Embryonic facial prominence (tissue), 1 donor: Measurements from ENCODE around the gene TTC7B.

Experiments
- DNase-seq: peaks from one replicate; pipeline ENCODE4 v3.0.0-alpha.2; 2016; ENCODE audit errors: extremely low spot score

Gene TTC7B

DNA sequence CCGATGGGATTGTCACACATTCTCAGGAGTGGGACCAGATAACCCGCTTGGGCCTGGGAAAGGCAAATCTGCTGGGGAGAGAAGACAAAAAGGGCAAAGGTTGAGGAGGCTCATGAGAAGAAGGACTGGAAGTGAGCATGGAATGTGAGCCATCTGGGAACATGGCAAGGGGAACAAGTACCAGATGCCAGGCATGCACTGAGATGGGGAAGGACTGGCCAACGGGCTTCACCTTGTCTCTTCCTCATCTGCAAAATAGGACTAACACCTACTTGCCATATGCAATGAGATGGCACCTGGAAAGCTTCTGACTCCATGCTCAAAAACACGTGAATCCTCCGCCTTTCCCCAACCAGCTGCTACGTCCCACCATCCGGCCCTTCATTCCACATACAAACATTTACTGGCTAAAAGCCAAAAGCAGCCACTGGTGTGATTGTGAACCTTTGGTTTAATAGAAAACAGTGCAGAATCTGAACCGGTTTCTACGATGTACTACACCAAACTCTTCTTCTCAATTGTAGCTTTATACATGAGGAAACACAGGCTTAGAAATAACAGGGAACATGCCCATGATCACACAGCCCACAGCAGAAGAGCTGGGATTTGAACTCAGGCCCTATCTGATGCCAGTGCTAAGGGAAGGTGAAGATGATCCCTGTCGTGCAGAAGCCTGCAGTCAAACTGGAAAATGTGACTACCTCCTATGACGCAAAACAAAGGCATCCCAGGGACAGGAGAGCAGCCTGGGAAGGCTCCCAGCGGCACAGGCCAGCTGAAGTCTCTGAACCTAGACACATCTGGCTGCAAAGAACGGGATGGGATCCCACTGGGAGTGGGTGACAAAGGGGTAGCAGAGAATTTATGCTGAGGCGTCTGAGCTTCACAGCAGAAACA lies 112.1 kb downstream of the TTC7B start:
- no peak for DNase-seq

DNA sequence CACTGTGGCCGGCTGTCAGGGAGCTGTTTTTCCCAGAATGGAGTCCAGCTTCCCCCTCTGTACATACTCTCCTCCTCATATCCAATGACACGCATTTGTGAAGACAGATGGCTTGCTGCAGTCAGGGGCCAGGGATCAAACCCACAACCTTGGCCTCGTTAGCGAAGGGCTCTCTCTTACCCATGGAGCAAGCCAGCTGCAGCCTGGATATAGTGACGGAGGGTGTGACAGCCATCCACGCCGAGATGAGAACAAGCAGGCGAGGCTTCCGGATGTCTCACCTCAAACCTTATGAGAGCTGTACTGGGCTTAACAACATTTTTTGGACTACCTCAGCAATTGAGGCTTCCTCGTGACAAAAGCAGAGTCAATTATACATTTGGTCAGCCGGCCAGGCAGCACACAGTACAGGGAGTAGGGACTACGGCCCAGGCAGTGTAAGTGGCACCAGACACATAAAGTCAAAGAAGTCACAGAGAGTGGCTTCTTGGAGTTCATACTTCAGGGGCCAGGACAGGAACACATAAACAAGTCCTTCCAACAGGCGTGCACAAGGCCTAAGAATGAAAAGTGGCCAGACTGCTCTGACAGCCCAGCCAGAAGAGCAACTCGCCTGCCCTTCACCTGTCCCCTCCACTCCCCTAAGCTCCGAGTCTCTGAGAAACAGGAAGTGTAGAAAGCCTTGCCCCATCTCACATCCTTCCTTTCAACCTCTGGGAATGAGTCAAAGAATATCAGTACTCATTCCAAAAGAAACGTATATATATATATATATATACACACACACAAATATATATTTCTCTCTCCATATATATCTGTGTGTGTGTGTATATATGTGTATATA lies 115.1 kb downstream of the TTC7B start:
- DNase-seq, result no peak

DNA sequence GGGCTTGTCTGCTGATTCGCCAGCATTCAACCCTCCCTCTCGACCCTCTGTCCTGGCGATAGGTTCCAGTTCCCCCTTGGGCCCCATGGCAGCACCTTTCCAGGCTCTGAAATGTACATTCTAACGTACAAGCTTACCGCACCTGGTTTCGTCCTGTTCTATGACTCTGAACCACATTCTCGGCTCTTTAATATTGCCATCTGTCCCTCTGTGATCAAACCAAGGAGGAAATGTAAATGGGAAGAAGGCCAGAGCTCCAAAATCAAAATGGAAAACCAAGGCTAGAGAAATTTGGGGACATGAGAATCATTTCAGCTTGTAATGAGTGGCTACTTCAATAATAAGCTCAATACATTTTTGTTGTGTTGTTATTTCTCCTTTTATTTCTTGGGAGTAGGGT lies 117.2 kb downstream of the TTC7B start:
- no peak for DNase-seq

DNA sequence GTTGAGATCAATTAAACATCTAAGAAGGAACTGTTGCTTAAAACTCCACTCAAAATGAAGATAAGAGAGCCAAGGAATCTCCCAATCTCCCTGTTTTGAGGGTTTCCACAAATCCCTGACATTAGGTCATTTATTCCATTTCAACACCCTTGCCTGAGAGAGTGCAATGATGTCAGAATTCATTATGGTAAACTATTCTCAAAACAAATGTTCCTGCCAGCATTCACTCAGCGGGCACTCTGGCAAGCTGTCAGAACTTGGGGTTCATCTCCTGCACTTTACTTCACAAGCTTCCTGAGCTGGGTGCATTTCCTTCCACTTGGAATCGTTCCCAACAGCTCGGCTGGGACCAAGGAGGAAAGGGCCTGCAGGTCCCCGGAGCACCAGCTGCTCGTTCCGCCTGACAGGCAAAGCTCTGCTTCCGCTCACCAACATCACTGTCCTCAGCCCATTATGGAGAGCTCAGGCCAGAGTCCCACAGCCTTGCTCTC lies 117.8 kb downstream of the TTC7B start:
- DNase-seq, result no peak

DNA sequence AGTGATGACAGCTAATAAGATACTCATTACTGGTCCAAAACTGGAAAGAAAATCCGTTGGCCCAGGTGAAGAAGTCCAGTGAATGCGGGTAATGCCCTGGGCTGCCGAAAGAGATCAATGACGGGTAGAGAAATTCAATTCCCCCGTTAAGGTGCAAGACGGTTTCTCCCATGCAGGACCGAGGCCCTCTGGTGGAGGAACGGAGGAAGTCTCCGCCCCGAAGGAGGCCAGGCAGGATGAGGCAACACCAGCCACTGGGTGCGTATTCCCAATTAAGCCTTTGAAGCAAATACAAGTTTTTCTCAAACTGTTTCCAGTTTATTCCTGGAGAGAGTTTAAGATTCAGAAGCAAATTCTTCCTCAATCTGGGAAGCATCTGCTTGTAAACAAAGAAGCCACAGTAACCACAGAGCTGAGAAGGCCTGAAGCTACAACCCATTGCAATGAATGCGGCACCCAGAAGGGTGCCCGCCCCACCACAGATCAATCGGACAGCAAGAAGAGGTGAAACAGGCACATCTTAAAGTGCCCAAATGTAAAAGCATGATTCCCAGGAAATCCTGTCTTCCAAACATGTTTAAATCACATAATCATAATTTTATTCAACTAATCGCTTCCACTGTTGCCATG lies 118.5 kb downstream of the TTC7B start:
- peak; percentile 75 for DNase-seq

DNA sequence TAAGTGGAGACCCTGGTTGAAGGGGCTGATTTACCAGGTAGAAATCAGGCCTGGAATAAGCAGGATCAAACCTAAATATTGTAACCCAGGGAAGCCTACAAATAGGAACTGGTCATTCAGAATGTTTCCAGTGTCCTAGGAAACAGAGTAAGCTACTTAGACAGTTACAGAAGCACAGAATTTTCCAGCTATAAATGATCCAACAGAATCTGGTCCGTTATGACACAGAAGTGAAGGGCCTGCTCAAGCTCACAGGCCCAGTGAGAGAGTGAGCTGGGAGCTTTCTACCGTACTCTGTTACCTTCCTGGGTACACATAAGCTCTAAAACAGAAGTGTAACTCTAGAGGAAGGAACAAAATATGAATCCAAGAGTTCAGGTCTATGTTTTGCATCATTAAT lies 119.1 kb downstream of the TTC7B start:
- DNase-seq, result no peak

DNA sequence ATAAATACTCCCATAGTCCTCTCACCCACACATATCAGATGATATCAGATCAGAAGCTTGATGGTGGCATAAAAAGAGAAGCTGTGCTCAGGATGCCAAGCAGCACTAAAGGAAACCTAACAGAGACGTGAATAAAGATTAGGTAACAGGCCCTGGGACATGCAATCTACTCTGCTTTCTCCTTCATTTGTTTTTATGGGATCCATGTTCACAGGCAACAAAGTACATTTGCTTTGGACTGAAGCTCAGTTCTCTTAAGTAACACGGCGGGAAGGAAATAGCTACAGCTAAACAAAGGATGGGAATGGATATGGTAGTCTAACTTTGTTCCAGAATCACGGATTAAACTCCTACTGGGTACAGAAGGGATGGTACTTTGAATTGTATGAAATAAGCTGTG lies 119.5 kb downstream of the TTC7B start:
- DNase-seq, result no peak

DNA sequence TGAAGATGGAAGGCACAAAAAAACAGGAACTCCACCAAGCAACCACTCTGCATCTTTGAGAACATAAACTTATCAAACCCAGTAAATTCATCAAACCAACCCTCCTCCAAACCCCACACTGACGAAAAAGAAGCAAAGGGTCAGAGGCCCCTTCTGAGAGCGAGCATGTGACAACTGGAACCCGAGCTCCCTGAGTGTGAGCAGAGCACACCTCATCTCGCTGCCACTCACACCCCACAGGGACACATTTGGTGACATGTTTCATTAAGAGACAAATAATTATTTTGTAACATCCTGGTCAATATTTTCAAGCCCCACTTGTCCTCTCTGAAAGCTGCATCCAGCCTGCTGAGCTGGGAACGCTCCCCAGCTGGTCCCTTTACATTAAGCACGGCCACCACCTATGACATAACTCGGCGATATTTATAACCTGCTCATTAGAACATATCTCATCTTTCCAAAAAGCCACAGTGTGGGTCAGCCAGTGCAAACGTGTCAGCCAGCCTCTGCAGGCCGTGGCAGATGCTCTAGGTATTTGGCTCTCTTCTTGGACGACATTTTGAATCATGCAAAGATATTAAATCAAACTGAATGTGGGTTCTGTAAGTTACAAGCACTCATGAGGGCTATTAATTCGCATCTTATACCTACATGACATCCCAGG lies 120.1 kb downstream of the TTC7B start:
- no peak for DNase-seq

DNA sequence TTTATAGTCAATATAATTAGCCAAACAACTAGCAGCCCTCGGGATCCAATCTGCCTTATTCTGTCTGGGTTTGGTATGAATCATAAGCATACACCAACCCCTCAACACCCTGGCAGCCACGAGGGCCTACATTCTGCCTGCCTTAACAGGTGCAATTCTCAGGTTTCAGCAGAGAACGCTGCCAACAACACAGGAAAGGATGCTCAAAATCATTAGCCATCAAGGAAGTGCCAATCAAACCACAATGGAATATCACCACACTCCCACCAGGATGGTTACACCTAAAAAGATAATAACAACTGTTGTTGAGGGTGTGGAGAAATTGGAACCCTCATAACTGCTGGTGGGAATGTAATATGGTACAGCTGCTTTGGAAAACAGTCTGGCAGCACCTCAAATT lies 122.8 kb downstream of the TTC7B start:
- no peak for DNase-seq

DNA sequence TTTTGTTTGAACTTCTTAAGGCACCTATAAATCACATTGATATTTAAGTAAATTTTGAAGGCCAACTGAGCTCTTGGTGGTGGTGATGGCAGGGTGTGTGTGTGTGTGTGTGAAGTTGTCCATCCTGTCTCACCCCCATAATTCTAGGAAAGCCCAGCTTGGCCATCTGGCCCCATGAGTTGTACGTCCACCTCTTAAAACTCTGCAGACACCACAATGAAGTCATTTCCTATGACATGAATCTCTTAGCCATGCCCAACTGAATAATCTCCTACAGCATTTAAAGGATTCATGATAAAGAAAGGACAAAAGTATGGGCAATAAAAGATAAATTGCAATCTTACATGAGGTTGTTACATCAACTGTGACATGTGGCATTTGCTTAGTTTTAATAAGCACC lies 123.4 kb downstream of the TTC7B start:
- no peak for DNase-seq

DNA sequence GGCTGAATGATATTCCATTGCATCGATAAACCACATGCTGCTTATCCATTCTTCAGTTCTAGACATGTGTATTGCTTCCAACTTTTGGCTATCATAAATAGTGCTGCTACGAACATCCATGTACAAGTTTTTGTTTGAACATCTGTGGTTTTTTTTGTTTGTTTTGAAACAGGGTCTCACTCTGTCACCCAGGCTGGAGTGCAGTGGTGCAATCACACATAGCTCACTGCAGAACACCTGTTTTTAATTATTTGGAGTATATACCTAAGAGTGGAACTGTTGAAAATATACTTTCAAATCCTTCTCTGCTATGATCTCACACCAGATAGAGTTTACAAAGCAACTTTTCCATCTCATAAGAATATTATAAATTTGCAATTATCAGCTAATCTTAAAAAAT lies 124.2 kb downstream of the TTC7B start:
- no peak for DNase-seq

DNA sequence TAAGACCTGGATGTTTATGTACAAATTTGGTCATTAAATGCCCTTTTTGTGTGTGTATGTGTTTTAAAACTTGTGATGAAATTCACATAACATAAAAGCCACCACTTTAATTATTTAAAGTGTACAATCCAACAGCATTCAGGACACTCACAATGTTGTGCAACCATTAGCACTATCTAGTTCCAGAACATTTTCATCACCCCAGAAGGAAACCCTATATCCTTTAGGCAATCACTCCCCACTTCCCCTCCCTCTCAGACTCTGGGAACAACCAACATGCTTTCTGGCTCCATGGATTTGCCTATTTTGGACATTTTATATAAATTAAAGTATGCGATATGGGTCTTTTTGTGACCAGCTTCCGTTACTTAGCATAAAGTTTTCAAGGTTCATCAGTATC lies 124.6 kb downstream of the TTC7B start:
- DNase-seq, result no peak

DNA sequence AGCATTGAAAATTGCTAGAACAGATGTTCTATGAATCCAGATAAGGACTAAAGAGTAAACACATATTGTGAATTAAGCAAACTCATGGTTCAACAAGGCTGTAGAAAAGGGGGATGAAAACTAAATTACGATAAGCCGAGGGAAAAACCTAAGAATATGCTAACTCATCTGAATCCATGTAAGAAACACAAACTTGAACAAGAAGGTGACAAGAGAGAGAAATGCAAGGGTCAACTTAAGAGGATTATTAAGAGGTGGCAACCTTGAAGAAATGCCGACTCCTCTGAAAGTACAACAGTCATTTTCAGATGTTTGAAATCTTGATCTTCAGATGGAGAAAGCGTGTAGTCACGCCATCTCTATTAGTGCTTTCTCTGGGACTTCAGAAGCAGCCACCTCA lies 128.6 kb downstream of the TTC7B start:
- DNase-seq, result no peak

DNA sequence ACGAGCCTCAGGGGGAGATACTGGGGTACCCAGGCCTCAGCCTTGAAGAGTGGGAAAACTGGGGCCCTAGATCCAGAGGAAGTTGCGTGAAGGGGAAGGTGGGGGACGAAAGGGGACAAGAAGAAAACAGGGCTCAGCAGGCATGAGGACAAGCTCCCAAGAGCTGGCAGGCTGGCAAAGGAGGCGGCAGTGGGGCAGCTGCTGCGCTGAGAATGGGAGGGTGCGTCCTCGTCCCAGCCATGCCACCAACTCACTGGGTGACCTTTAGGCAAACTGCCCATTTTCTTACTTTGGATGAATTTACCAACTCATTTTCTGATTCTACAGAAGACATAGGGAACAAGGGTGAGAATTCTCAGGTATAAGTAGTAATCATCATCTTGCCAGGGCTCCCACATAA lies 133.6 kb downstream of the TTC7B start:
- no peak for DNase-seq

DNA sequence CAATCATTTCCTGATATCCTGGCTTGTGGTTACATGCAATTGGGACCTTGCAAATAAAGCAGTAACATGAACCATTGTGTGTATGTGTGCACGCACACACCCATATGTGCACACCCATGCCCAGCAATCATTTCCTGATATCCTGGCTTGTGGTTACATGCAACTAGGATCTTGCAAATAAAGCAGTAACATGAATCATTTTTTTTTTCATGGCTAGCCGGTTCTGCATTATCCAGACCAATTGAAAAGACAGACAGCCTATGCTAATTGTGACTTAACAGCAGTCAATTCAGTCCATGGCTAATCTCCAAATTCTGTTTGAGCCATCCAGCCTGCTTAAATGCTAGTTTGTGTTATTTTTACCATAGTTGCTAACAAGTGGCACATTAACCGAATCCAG lies 134.3 kb downstream of the TTC7B start:
- no peak for DNase-seq

DNA sequence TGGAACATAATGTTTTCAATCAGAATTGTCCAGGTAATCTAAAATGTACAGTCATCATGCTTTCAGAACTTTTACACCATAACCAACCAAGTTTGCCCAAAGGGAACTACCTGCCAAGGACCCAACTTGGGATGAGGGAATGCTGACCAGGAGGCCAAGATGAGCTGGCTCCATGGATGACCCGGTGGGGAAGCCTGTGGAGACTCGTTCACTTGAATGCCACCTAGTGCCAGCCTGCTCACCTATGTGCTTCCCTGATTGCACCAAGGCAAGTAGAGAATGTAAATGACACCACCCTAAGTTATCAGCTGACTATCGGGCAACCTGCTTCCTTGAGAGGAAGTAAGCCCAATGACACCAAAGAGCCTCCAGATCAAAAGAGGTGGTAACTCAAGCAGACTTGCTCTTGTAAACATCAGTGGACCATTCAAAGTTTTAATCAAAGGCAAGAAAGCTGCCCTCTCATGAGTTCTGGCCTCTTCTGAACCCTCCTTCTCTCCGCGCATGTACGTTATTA lies 137.3 kb downstream of the TTC7B start:
- DNase-seq, result no peak

DNA sequence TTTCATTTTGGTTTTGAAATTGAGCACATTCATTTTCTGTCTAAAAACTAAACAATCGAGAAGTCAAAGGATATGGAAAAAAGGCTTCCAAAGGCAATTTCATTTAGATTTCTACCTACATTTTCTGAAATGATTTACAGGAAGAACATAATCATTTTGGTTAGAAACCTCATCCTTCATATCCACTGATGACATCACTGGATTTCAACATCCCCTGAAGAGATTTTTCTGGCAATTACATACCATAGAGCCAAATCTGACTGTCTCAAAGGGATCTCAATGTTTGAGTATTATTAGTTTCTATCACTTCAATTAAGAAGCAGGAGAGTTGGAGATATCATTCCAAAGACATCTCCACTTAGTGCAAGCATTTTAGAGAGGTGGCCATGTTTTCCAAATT lies 137.8 kb downstream of the TTC7B start:
- DNase-seq, result no peak

DNA sequence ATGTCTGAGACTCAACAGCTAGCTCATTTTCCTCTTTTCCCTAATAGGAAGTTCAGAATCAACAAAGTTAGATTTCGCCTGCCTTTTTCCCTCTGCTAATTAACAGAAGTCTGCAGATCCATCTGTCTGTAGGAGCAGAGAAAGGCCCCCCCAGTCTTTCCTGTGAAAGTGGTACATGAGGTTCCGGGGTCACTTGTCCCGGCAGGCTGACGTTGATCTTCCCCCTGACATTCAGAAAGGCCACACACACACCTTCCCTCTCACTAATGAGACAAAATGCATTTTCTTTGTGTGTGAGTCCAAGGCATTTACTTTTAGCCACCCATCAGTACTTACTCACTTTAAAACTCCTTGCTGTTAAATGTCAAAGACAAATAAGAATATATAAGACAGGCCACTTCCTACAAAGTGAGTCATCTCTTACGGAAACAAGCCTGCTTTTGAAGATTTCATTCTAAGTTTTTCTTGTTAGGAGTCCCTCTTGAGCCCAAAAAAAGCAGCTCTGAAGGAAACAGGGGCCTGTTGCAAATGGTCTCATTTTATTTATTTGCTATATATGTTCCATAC lies 138.7 kb downstream of the TTC7B start:
- no peak for DNase-seq

DNA sequence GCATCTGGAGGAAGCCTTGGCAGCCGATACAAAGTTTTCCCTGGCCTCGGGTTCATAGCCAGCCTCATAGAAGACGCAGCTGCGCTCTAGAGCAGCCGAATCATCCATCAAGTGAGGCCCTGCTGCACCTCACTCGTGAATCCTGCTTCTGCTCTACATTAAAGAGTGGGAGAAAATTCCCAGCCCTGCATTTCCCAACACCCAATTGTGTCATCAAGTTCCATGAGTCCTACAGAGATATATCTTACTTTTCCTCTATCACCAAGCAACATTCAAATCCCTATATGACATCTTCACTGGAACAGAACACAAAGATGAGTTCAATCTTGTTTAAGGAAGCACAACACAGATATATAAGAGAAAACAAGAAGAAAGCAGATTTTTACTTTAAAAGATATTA lies 139.3 kb downstream of the TTC7B start:
- no peak for DNase-seq

DNA sequence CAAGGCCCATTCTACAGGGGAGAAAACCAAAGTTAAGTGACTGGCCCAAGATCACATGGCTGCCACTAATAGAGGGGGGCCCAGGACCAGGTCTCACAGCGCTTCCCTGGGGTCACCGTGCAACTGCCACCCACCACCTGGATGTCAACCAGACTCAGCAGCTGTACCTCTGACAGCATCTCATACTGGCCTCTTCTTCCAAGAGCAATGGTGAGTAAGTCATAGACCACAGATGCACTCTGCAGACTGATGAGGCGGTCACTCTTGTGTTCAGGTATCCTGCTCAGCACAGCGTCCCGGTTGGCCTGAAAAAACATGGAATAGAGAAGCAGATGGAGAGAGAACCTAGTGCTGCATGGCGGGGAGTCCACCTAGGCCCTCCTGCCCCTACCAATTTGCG lies 139.9 kb downstream of the TTC7B start:
- DNase-seq, result no peak

DNA sequence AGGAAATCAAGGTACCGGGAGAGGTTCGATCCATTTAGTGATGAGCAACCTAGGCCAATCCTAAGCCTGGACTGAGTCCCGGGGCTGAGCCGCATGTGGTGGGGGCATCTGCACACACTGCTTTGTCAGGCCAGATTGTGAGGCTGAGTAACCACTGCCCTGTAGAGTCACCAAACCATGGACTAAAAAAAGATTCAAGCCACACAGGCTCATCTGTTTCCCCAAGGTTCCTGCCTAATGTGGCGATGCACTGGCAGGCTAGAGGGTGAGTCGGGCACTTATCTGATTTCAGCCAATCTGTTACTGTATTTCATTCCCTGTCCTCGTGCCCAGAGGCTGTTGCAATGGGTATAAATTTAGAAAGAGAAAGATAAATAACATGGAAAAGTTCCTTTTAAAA lies 140.8 kb downstream of the TTC7B start:
- no peak for DNase-seq
